D341Med (cell line): ENCODE results near the gene CNIH4.
A peak's percentile ranks its signal among the peaks of the same experiment; 100 is the strongest.
"Not testable (repeated sequence)": the region's sequence is repeated elsewhere in the genome, so short reads cannot be mapped to it uniquely, and the experiment has no call there.

Experiments
- DNase-seq: peaks from one replicate; pipeline ENCODE4 v3.0.0; 2012; ENCODE audit warnings: low spot score

CNIH4 gene

DNA sequence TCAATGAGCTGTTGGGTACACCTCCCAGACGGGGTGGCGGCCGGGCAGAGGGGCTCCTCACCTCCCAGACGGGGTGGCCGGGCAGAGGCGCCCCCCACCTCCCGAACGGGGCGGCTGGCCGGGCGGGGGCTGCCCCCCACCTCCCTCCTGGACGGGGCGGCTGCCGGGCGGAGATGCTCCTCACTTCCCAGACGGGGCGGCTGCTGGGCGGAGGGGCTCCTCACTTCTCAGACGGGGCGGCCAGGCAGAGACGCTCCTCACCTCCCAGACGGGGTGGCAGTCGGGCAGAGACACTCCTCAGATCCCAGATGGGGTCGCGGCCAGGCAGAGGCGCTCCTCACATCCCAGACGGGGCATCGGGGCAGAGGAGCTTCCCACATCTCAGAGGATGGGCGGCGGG is 7.0 kb upstream of the CNIH4 start:
- DNase-seq: not testable (repeated sequence)

DNA sequence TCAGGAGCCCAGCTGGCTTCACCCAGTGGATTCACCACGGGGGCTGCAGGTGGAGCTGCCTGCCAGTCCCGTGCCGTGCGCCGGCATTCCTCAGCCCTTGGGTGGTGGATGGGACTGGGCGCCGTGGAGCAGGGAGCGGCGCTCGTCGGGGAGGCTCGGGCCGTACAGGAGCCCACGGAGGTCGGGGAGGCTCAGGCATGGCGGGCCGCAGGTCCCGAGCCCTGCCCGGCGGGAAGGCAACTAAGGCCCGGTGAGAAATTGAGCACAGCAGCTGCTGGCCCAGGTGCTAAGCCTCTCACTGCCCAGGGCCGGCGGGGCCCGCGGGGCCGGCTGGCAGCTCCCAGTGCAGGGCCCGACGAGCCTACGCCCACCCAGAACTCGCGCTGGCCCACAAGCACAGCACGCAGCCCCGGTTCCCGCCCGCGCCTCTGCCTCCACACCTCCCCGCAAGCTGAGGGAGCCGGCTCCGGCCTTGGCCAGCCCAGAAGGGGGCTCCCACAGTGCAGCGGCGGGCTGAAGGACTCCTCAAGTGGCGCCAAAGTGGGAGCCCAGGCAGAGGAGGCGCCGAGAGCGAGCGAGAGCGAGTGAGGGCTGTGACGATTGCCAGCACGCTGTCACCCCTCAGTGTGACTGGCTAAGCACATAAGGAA is 4.1 kb upstream of the CNIH4 start:
- DNase-seq: not testable (repeated sequence)

DNA sequence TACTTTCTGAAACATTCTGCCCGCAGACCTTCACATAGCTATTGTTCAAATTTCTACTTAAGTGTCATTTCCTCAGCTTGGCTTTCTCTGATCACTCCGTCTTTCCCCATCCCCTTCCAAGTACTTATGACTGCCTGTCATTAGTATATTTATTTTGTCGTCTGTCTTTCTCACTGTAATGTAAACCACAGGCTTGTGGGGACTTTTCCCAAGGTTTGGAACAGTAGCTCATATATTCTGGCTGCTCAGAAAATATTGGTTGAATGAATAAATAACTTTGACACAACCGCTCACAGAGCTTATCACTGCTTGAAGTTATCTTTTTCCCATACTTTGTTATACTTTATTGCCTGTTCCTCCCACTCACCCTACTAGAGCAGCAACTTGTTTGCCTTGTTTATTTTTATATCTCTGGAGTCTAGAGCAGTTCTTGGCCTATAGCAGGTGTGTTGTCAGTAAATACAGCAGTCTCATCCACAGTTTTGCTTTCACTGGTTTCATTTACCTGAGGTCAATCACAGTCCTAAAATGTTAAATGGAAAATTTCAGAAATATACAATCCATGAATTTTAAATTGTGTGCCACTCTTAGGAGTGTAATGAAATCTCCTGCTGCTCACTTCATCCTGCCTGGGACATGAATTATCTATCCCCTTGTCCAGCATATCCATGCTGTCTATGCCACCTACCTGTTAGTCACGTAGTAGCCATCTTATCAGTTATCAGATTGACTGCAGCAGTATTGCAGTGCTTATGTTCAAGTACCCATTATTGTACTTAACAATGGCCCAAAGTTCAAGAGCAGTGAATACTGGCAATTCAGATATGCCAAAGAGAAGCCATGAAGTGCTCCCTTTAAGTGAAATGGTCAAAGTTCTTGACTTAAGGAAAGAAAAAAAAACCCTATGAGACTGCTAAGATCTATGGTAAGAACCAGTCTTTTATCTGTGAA is 2.4 kb upstream of the CNIH4 start:
- no peak for DNase-seq

DNA sequence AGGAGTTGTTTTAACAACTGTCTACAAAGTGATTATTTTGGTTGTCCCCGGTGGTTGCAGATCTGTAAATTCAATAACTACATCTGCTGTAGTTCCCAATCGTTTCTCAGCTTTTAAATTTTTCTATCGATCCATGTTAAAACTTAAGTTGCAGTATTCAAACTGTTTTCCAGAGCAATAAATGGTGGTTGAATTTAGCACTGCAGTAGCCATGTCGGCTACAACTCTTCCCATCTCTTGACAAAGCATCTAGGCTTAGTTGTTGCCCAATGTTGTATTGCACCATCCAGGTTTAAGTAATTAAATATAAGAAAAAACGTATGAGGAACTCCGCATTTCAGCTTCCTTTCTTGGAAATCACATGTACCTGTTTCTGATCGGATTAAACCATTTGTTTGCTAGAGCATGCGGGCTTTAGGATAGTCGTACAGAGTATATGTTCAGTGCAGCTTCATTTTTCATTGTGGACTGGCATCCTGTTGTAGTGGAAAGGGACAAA is 996 bp downstream of the CNIH4 start:
- peak; percentile 38 for DNase-seq

DNA sequence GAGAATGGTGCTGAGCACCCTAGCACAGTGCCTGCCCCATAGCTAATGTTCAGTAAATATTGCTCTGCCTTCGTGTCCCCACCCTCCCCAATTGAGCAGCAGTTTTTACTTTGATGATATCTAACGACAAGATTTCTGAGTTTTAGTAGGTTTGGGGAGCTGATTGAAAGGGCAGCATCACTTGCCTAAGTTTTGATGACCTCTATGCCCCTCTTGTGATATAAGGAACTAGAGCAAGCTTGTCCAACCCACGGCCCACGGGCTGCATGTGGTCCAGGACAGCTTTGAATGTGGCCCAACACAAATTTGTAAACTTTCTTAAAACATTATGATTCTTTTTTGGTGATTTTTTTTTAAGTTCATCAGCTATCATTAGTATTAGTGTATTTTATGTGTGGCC is 1.6 kb downstream of the CNIH4 start:
- peak; percentile 34 for DNase-seq

DNA sequence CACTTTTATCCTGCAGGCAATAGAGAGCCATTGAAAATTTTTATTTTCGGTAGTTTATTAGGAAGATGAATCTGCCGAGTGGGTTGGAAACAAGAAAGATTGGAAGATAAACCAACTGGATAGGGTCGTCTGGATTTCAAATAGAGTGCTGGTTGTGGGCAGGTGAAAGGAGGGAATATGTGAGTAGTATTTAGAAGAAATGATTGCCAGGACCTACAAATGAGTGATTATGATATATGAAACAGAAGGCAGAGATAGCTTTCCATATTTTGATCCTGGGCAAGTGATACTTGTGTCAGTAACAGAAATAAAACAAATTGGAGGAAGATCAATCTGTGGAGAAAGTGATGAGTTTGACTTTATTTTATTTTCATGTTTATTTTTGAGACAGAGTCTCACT is 2.5 kb downstream of the CNIH4 start:
- DNase-seq: no peak

DNA sequence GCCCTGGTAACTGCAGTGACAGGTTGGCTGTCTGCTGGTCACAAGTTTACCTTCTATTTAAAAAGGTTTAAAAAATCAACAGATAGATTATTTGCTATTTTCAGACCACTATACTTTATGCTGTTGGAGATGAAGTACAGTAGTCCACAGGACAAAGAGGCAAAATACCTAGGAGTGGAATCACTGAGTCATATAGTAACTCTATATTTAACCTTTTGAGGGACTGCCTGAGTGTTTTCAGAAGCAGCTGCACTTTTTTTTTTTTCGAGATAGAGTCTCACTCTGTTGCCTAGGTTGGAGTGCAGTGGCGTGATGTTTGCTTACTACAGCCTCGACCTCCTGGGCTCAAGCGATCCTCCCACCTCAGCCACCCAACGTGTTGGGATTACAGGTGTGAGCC is 11.7 kb downstream of the CNIH4 start:
- DNase-seq: no peak

DNA sequence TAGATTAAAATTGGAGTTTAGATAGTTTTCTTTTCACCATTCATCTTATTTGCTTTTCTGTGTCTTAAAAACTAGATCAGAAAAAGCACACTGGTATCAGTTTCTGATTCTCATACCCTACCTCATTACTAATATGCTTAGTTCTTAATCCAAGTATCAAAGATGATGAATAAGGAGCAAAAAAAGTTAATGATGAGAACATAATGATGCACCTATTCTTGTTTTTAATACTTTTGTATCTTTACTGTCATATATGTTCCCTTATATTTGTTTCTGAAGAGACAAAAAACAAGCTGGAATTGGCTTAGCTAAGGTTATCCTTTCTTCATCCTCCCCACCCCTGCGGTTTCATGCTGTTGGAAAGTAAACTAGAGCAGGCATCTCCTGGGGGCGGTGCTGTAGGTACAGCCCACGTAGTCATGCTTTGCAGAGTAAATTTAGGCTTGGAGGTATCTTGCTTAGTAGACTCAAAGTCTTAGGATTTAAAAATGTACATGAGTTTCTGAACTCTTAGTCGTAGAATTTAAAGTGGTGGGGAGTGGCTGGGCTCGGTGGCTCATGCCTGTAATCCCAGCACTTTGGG is 16.4 kb downstream of the CNIH4 start:
- no peak for DNase-seq

DNA sequence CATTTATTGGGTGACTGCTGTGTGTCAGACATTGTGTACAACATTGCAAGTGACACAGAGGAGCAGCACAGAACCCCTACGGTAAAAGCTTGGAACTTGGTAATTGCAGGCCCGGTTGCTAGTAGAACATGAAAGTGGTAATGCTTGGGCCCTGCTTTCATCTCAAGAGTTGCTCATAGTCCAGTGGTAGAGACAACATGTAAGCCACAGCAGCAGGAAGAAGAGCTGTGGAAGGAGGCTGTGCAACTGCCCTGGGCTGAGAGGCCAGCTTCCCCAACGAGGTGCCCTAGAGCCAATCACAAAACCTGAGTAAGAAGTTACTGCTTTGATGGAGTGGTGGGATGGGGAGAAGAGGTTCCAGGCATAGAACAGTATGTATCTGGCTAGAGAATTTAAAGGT is 18.4 kb downstream of the CNIH4 start:
- no peak for DNase-seq

DNA sequence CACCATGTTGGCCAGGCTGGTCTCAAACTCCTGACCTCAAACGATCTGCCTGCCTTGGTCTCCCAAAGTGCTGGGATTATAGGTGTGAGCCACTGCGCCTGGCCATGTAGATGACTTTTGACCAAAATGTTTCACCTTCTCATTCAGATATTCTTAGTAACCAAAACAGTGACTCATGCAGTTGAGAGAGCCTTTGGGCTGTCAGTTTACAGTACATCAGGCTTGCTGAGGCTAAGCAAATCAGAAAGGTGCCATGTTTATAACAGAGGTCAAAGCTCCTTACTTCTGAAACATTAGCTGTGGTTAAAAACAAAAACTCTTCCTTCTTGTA is 21.0 kb downstream of the CNIH4 start:
- no peak for DNase-seq

DNA sequence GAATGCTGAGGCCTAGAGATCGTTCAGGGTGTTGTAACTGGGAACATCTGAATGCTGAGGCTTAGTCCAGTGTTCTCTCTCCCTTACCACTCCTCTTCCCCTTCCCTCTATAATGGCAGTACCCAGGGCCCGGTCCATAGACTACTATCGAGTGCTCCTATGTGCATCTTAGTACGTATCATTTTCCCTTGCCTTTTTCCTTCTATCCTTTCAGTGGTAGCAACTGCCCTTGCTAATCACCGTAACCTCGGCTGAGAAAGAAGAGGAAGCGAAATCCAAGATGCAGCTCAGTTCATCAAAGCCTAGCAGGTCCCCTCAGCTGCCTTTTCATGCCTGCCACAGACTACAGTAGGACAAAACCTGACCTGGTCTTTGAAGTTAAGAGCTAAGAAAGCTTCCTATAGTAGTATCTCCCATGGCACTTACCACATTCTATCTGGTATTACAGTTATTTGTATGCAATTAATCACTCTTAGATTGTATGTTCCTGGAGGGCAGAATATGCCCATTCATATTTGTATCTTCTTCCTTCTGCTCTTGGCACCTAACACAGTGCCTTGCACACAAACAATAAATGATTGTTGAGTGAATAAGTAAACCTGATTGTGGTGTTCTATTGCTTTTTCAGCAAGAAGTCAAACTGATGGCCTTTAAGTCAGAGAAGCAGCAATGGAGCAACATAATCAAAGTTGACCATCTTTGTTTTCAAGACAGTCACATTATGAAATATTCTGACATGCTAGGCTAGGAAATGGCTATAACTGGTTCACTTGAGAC is 22.4 kb downstream of the CNIH4 start:
- DNase-seq: no peak

DNA sequence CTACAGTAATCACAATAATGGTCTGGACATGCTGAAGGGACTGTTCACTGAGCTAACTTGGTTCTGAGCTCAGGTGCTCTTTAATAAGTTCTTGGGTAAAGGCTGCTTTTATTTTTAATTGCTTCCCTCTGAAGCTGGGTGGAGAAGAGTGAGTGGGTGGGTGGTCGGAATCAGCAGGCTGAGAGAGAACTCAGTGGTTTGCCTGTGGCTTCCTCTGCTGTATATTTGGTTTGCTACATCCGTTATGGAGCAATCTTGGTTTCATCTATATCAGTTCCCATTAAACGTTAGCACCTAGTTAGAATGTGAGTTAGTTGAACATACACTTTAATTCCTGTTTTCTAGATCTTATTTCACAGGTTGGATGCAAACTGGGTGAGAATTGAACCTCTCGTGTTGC is 23.3 kb downstream of the CNIH4 start:
- DNase-seq: no peak

DNA sequence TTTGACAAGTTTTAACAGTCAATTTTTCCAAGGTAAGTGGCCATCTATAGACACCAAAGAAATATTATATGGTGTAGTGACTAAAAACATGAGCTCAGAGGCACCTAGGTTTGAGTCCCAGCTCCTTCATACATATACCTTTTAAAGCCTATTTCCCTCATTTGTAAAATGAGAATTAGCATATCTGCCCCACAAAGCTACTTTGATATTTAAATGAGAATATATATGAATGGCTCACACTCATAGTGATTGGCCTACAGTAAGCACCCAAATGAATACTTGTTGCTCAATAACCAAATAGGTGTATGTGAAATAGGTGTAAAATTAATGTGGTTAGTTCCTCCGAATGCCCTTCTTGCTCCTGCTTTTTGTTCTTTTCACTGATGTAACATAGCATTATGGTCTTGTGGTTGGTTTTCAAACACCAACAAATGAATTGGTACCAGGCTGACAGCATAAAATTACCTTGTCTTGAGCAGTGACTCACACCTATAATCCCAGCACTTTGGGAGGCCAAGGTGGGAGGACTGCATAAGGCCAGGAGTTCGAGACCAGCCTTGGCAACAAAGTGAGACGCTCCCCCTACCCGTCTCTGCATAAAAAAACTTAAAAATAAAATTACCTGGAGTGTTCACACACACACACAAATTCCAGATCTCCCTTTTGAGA is 25.3 kb downstream of the CNIH4 start:
- no peak for DNase-seq

DNA sequence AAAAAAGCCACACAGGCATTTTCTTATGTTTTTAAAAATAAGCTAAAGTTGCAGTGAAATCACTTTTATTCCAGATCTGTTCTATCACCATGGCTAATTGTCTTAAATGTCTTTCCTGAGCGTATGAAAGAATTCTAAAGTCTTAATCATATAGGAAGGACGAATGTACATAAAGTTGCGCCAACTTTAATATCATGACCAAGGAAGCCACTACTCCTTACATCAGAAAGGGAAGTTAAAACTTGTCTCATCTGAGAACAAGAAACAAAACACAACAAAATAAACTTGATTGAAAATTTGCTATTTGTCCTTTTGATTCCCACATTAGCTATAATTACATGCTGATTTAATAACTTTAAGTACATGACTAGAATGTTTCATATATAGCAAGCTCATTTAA is 26.5 kb downstream of the CNIH4 start:
- no peak for DNase-seq

DNA sequence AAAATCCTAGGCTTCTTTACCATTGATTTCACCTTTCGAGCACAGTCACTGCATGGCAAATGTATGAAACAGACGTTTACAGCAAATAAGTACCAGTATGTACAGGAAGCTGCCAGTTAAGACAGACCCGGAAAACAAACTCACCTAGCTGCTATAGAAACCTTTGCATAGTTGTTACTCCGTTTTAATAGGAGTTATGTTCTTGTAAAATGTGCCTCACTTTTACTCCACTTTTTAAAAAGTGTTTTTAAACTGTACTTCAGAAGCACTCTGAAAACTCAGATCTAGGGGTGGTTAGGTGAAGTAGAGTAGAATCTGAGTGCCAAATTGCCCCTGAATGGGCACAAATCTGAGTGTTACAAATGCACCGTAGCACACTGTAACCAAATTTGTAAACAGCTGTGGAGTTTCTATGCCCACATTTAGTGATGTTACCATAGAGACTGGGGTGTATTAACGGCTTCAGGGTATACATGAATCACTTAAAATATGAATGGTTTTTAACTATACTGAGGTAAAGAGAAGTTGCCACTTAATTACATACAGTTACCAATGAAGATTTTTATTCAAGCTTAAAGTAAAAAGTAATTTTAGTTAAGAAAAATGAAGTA is 30.7 kb downstream of the CNIH4 start:
- no peak for DNase-seq

DNA sequence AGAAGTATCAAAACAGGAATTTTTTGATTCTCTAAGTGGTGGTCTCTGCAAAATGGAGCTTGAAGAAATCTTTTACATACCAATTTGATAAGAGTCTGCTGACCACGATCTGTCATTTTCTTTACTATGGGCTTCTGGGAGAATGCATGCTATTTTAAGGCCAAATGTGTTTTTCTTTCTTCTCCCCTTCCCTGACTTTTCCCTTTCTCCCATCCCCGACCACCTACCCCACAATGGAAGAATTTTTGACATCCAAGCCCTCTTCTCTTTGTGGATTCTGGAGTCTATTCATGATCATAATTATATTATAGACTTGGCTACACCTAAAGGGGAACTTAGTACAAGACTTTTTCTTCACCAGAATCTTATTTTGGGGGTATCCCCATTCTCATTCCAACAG is 31.3 kb downstream of the CNIH4 start:
- DNase-seq: no peak

DNA sequence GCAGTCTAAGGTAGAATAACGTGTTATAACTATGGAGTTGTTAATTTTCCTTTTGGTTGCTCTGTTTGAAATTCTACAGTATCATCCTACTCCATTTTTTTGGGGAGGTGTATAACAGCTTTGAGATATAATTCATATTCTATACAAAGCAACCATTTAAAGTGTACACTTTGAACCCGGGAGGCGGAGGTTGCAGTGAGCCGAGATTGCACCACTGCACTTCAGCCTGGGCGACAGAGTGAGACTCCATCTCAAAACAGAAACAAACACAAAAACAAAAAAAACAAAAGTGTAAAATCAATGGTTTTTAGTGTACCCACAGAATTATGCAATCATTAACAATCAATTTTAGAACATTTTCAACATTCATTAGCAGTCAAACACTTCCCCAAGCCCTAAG is 33.8 kb downstream of the CNIH4 start:
- no peak for DNase-seq

DNA sequence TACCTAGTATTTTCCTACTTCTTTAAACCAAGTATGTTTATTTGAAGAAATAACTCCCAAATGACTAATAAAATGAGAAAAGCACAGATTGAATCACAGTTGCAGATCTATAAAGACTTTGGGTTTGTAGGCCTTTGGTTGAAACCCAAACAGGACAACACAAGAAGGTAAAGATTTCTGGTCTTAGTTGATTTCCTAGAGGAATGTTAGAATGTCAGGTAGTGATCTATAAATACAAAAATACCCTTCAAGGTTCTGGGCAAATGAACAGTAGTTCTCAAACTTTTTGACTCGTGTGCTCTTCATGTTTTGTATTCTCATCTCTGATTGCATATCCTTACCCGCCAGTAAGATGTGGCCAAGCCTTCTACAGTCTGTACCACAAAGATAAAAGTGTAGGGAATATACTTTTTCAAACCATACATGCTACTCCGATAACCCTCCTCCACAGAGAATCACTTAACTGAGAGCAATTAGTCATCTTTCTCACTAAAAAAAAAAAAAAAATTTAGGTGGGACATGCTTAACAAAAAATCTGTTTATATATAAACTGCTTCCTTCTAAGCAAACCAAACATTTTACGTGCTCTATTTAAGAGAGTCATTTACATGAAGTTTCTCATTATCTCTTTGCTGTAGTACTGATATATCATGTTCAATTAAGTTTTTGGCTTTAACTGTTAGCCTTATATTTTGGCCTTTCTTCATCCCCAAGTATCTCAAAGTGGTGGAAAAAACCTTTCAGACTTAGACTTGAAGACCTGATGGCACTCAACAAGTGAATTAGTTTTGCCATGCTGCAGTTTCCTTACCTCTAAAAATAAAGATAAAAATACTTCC is 36.0 kb downstream of the CNIH4 start:
- no peak for DNase-seq

DNA sequence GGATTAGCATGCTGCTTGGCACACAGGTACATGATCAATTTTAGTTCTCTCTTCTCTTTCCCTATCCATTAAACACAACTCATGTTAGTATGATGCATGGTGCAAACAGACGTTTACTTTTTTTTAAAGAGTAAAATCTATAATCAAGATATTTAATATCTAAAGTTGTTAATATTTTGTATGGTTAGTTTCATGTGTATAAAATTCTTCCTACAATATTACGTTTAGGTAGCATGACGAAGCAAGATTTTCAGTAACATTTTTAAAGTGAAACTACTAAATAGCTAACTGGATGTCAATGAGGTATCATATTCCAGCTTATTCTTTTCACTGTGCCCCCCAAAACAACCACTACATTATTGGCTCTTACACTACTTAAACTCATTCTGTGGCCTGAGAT is 36.6 kb downstream of the CNIH4 start:
- DNase-seq: no peak

DNA sequence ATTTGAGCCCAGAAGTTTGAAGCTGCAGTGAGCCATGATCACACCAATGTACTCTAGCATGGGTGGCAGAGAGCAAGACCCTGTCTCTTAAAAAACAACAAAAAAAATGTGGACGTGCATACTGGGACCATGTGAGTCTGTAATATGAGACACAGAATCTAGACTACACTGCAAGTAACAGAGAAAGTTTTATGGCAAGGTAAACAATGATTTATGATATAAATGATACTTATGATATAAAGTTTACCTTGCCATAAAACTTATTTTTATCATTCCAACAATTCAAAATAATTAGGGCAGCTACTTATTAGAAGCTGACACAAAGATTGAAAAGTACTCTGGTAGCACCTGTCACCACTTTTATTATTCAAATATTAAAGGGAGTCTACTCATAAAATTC is 43.2 kb downstream of the CNIH4 start:
- no peak for DNase-seq
